22Rv1 (cell line): ENCODE data around the gene NTN4.

ENCODE experiments used
- ZFX ChIP-seq: fragments of 450-650 bp; IDR thresholded peaks from 2 replicates; pipeline ENCODE4 v1.6.1; 2017; ENCODE audit warnings: antibody characterized with exemption, borderline replicate concordance
- TF ChIP-seq, protein P1 (sequence below): fragments of 450-650 bp; IDR thresholded peaks from 2 replicates; pipeline ENCODE4 v1.5.1; 2017; ENCODE audit warnings: mild to moderate bottlenecking

DNA sequence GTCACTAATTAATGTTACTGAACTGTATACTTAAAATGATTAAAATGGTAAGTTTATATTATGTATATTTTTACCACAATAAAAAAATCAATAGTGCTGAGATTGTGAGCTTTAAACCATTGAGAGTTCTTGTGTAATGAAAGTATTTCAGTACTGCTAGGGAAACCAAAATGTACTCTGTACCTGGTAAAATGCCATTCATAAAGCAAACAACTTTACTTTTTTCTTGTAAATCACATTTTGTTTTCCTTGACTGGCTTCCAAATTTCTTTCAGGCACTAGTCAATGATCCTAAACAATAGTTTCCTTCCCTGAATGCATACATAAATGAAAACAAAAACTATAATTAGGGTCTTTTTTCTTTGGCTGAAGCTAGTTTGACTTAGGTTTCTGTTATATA, 38.8 kb upstream of the NTN4 start:
- TF ChIP-seq, protein P1, sequence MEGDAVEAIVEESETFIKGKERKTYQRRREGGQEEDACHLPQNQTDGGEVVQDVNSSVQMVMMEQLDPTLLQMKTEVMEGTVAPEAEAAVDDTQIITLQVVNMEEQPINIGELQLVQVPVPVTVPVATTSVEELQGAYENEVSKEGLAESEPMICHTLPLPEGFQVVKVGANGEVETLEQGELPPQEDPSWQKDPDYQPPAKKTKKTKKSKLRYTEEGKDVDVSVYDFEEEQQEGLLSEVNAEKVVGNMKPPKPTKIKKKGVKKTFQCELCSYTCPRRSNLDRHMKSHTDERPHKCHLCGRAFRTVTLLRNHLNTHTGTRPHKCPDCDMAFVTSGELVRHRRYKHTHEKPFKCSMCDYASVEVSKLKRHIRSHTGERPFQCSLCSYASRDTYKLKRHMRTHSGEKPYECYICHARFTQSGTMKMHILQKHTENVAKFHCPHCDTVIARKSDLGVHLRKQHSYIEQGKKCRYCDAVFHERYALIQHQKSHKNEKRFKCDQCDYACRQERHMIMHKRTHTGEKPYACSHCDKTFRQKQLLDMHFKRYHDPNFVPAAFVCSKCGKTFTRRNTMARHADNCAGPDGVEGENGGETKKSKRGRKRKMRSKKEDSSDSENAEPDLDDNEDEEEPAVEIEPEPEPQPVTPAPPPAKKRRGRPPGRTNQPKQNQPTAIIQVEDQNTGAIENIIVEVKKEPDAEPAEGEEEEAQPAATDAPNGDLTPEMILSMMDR = no peak
- TF ChIP-seq ZFX = no peak
